Measurements from ENCODE around the gene MPLKIP.
A peak's percentile ranks its signal among the peaks of the same experiment; 100 is the strongest.

The MPLKIP gene

GRCh38 chr7:40095695-40096327 lies 38.6 kb downstream of the MPLKIP start:
- Mint-ChIP-seq H3K27ac (peak overlapping the region in 1 of 3 experiments; percentile 69), H3K4me3 (no peak overlapping the region), H3K36me3 (ENCODE audit: low read depth) (peaks cover 46% of the 10 kb centered on the region), H3K9me3 (no peaks in the 10 kb centered on the region), H3K4me1 (peaks cover 23% of the 10 kb centered on the region), H3K27me3 (ENCODE audit: low read depth) (no peaks in the 10 kb centered on the region)
- TF ChIP-seq CTCF (IDR thresholded peaks at IDR 0.05; ENCODE audit: unreplicated experiment in 3 of 3) = no peak

GRCh38 chr7:40095230-40095629 lies 39.2 kb downstream of the MPLKIP start:
- no peak for TF ChIP-seq CTCF (IDR thresholded peaks at IDR 0.05; ENCODE audit: unreplicated experiment in 3 of 3)
- H3K27ac Mint-ChIP-seq = no peak overlapping the region
- no peak overlapping the region for H3K4me3 Mint-ChIP-seq
- peaks cover 23% of the 10 kb centered on the region for H3K4me1 Mint-ChIP-seq
- peaks cover 50% of the 10 kb centered on the region for H3K36me3 Mint-ChIP-seq (ENCODE audit: low read depth)
- no peaks in the 10 kb centered on the region for H3K27me3 Mint-ChIP-seq (ENCODE audit: low read depth)
- no peaks in the 10 kb centered on the region for H3K9me3 Mint-ChIP-seq

- Mint-ChIP-seq H3K9me3 (no peaks in the 10 kb centered on the region), H3K4me3 (no peak overlapping the region), H3K36me3 (ENCODE audit: low read depth) (peaks cover 61% of the 10 kb centered on the region), H3K27ac (no peak overlapping the region), H3K4me1 (peaks cover 28% of the 10 kb centered on the region), H3K27me3 (ENCODE audit: low read depth) (no peaks in the 10 kb centered on the region)
- no peak for TF ChIP-seq CTCF (IDR thresholded peaks at IDR 0.05; ENCODE audit: unreplicated experiment in 3 of 3)
Measured at GRCh38 chr7:40093631-40094350, 40.6 kb downstream of the MPLKIP start.

GRCh38 chr7:40092182-40092581 lies 42.2 kb downstream of the MPLKIP start:
- H3K27ac Mint-ChIP-seq = peak overlapping the region; percentile 37 to 91 (median 71)

GRCh38 chr7:40077849-40078248 lies 56.6 kb downstream of the MPLKIP start:
- peaks cover 13% of the 10 kb centered on the region for H3K36me3 Mint-ChIP-seq (ENCODE audit: low read depth)
- no peaks in the 10 kb centered on the region for H3K4me1 Mint-ChIP-seq
- TF ChIP-seq CTCF (IDR thresholded peaks at IDR 0.05; ENCODE audit: unreplicated experiment in 3 of 3) = no peak
- H3K27ac Mint-ChIP-seq = no peak overlapping the region
- H3K9me3 Mint-ChIP-seq = no peaks in the 10 kb centered on the region
- H3K27me3 Mint-ChIP-seq (ENCODE audit: low read depth) = no peaks in the 10 kb centered on the region
- no peak overlapping the region for H3K4me3 Mint-ChIP-seq

More at GRCh38 chr7:40092182-40092581, 42.2 kb downstream of the MPLKIP start:
- no peaks in the 10 kb centered on the region for H3K27me3 Mint-ChIP-seq (ENCODE audit: low read depth)
- peaks cover 66% of the 10 kb centered on the region for H3K36me3 Mint-ChIP-seq (ENCODE audit: low read depth)
- H3K9me3 Mint-ChIP-seq = no peaks in the 10 kb centered on the region
- no peak for TF ChIP-seq CTCF (IDR thresholded peaks at IDR 0.05; ENCODE audit: unreplicated experiment in 3 of 3)
- peaks cover 23% of the 10 kb centered on the region for H3K4me1 Mint-ChIP-seq
- no peak overlapping the region for H3K4me3 Mint-ChIP-seq

Measured in nephron (organoid).